Kidney epithelial cell (primary cell): ENCODE data around the gene RPSA. TPM values are rescaled to one million over a fixed set of nuclear protein-coding genes. Genes with fewer than 3 reads are reported as not detected.

Source experiments
- DNase-seq: peaks from one replicate; pipeline ENCODE4 v3.0.0-alpha.2; 2010; ENCODE audit warnings: low read depth
- H3K27me3 ChIP-seq: 2 replicates; pipeline ENCODE4 v1.6.0; 2011; ENCODE audit warnings: low read length; ENCODE audit not compliant: control insufficient read depth, insufficient read depth
- H3K36me3 ChIP-seq: 2 replicates; pipeline ENCODE4 v1.5.1; 2011; ENCODE audit warnings: low read length; ENCODE audit not compliant: control insufficient read depth, insufficient read depth
- H3K4me3 ChIP-seq: 2 replicates; pipeline ENCODE4 v1.5.1; 2011; ENCODE audit warnings: low read depth, mild to moderate bottlenecking, control low read depth, low read length
- CTCF ChIP-seq: IDR thresholded peaks from 2 replicates; pipeline ENCODE4 v1.5.1; 2011; ENCODE audit warnings: mild to moderate bottlenecking, moderate library complexity, low read length, control low read depth, inconsistent platforms; ENCODE audit not compliant: insufficient read depth, poor library complexity, severe bottlenecking
- total RNA-seq: library from RNA; depleted of rRNA; stranded (reverse); fragments of >200 nt; gene quantifications from 2 replicates; pipeline ENCODE4 v1.2.3, GENCODE V29; 2015

RPSA gene
- total RNA-seq, 1 donor from 2014 or later = 2,486 TPM

DNA sequence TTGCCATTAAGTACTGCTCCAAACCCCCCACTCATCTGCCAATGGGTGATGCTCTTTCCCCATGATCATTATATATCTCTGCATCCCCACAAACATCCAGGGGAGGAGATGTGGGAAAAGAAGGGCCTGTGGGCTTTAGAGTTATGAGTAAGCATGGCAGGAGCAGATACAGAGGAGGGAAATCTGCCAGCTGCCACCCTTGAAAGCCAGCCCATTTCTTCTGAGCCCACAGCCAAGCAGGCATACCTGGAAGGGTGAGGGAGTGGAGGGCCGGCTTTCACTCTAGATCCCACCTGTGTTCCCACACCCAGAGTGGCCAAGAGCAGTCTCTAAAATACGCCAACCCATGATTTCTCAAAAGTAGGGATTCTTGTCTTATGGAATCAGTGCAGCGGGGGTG, 25.1 kb upstream of the RPSA start:
- DNase-seq = no peak
- no peak for TF ChIP-seq CTCF
- Histone ChIP-seq H3K27me3 (no peaks in the 10 kb centered on the region), H3K4me3 (no peak overlapping the region), H3K36me3 (no peaks in the 10 kb centered on the region)

DNA sequence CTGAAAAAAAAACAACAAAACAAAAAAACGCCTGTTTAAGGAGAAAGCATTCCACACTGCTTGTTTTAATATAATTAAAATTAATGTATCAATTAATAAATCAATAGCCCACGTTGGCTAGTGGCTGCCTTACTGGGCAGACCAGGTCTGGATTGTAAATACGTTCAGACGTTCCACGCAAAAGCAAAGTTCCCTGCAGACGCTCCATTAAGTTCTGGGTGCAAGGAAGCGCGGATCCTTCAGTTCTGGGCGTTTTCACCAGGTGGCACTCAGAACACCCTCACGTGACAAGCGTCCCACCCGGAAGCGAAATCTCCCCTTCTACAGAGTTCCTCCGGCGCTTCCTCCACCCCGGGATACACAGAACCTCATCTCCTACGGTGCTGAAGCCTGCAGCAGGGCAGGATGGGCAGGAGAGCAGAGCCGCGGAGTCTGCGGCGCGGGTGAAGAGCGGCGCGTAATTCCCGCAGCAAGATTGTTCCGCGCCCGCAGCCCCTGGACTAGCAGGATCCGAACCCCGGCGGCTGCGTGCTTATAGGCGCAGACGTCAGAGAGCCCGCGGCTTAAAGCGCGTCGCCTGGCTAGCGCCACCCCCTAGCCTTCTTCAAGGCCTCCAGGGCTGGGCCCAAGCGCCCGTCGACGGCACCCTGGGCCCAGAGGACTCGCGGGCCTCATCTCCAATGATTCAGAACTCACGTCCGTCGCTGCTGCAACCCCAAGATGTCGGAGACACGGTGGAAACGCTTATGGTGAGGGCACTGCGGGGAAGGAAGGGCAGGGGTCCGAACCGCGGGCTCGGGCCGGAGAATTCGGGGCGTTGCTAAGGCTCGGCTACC, 23.3 kb upstream of the RPSA start, which contains the start of gene SLC25A38:
TSS of gene SLC25A38 (plus strand) at position 326 of the 836 bp plus-strand sequence. CDS start at position 681, 355 bp downstream.
- TF ChIP-seq CTCF = peak; percentile 43
- peak; percentile 64 for DNase-seq
- Histone ChIP-seq H3K4me3 (peak within 1 kb of the TSS; percentile 86), H3K27me3 (no peaks in the 10 kb centered on the region), H3K36me3 (no peaks in the 10 kb centered on the region)

DNA sequence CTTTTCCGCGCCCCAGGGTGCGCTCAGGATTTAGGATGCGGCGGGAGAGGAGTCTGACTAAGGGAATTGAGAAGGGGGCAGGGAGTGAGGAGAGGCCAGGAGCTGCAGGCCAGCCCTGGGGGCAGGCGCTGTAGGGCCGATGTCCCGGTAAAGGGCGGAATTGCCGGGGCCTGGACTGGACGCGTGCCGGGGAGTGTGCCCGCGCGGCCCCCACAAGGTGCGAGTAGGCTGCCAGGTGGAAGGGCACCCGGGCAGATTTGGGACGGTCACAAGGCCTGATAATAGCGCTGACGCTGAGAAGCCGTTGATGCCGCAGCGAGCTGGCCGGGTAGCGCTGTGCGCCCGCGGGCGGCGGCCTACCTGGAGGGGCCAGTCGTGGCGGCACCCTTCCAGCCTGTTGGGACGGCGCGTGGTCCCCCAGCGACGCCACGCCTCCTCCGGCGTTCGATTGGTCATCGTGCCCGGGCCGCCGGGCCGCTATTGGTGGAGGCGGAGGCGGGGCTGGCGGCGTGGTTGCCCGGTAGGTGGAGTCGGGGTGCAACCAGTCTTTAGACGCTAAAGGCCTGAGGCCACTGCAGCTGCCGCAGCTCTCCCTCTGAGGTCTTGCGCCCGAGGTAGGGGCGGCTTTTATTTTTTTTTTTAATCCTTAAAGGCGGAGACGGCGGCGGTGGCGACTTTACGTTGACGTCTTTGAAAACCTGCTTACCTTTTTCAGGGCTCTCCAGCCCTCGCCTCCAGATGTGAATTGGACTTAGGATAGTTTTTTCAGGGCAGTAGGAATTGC, 22.4 kb upstream of the RPSA start:
- TF ChIP-seq CTCF = no peak
- Histone ChIP-seq H3K4me3 (peak overlapping the region; percentile 86), H3K36me3 (no peaks in the 10 kb centered on the region), H3K27me3 (no peaks in the 10 kb centered on the region)
- peak; percentile 72 for DNase-seq

GRCh38 chr3:39384665-39385000, 21.9 kb upstream of the RPSA start:
- Histone ChIP-seq H3K4me3 (peak overlapping the region; percentile 86), H3K27me3 (no peaks in the 10 kb centered on the region), H3K36me3 (no peaks in the 10 kb centered on the region)
- no peak for DNase-seq
- no peak for TF ChIP-seq CTCF

DNA sequence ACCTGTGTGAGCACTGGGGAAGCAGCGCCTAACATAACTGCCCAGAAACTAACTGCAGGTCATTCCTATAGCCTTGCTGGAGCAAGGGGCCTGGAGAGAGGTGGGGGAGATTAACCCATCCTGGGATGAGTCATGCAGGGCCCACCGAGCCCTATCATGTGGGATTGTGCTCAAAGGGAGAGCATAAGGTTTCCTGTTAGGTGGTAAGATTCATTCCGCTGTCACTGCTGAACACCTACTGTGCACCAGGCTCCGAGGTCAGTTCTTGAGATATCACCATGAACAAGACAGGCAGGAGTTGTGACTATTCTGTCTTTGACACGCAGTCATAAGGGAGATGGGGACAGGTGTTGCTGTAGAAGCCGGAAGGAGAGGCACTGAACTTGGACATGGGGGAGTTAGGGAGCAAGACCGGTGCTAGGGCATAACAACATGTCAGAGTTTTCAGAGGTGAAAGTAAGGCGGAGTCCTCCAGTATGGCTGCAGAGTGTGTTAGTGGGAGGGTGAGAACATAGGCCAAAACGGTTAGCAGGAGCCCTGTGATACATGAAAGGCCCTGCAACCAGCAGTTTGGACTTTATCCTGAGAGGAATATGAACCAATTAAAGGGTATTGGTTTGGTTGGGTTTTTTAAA, 20.9 kb upstream of the RPSA start:
- DNase-seq = no peak
- Histone ChIP-seq H3K4me3 (no peak overlapping the region), H3K36me3 (no peaks in the 10 kb centered on the region), H3K27me3 (no peaks in the 10 kb centered on the region)
- no peak for TF ChIP-seq CTCF
